ENCODE results near the gene PRKG1. TPM values are rescaled to one million over a fixed set of nuclear protein-coding genes. Genes with fewer than 3 reads are reported as not detected.

Gene PRKG1
- total and polyA plus RNA-seq, 2 of the 8 experiments (the other 6 are each of a cell fraction or from before 2014, with no cell fraction given): 4.2 to 15.2 TPM

GRCh38 chr10:51900180-51900579 is 825.9 kb downstream of the PRKG1 start (continued):
- TF ChIP-seq RBBP5 (IDR thresholded peaks at IDR 0.05; ENCODE audit: borderline replicate concordance, low read depth, low read length): no peak
- TF ChIP-seq SIRT6 (IDR thresholded peaks at IDR 0.05; ENCODE audit: low read length): no peak
- no peak for TF ChIP-seq HDAC2 (IDR thresholded peaks at IDR 0.05; ENCODE audit: borderline replicate concordance in 1 of 2, low read depth in 2 of 2, low read length in 2 of 2)
- no peak for TF ChIP-seq CREB1 (IDR thresholded peaks at IDR 0.05)
- TF ChIP-seq KDM5A (IDR thresholded peaks at IDR 0.05; ENCODE audit: low read length): no peak

All from H1 (cell line).